ENCODE data around the gene CHMP1B.
"Not testable (repeated sequence)": the region's sequence is repeated elsewhere in the genome, so short reads cannot be mapped to it uniquely, and the experiment has no call there.

CHMP1B gene

GRCh38 chr18:11871501-11871900 lies 20.3 kb downstream of the CHMP1B start:
- no peak for DNase-seq (ENCODE audit: low read depth)

DNA sequence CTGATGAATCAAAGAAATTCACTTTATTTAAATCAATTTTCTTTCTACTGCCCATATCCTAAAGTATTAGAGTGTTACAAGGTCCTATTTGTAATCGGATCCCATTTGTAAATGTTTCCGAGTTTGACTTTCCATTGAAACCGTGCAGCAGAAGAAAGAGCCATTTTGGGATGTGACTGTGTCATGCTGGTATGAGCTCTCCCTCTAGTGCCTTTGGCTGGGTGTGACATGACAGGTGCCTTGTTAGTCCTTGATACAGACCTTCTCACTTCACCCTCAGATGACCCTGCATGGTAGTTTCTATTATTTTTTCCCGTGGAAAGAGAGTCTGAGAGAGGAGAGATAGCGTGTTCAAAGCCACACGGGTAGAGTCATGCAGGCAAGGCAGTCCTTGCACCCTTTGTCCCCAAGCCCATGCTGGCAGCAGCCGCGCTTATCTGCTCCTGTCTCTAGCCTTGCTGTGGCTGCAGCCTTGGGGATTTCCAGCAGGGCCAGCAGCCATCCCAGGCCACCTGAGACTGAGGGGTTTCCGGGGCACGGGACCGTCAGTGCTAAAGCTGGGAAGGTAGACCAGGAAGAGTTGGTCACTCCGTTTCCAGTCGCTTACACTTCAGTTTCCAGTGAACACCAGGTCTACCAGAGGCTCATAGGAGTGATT lies 21.4 kb downstream of the CHMP1B start:
- DNase-seq (ENCODE audit: low read depth), result peak; percentile 45

DNA sequence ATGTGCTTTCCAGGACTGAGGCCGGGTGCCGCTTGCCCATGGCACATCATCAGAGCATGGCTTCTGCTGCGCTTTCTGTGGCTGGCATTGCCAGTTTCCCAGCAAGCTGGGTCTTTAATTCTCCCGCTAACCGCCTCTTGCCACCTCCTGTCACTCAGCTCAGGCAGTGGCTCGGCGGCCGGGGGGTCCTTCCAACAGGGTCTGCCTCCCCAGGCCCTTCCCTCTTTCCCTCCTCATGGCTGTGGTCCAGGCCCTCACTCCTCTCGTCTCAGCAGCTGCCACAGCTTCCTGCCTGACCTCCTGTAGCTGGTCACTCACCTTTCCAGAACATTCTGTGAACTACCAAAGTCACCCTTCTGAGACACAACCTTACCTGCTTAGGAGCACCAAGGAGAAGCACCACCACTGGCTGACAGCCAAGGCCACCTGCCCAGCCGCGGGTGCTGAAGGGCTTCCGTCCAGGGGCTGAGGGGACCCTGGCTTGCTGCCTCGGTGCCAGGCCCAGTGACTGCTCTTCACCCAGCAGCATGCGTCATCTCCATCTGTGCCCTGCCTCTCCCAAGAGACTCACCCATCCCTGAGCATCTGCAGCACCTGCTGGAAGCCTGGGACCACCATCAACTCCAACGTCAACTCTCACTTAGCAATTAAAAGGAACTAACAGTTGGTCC lies 22.6 kb downstream of the CHMP1B start:
- DNase-seq (ENCODE audit: low read depth), result no peak

GRCh38 chr18:11874676-11875075 lies 23.5 kb downstream of the CHMP1B start:
- no peak for DNase-seq (ENCODE audit: low read depth)

GRCh38 chr18:11877497-11878135 lies 26.4 kb downstream of the CHMP1B start:
- no peak for DNase-seq (ENCODE audit: low read depth)

GRCh38 chr18:11880586-11881304 lies 29.5 kb downstream of the CHMP1B start:
- no peak for DNase-seq (ENCODE audit: low read depth)

- DNase-seq (ENCODE audit: low read depth), result no peak
These were observed 31.4 kb downstream of the CHMP1B start for GRCh38 chr18:11882636-11883035.

GRCh38 chr18:11883153-11883552 lies 31.9 kb downstream of the CHMP1B start:
- DNase-seq (ENCODE audit: low read depth), result no peak

DNA sequence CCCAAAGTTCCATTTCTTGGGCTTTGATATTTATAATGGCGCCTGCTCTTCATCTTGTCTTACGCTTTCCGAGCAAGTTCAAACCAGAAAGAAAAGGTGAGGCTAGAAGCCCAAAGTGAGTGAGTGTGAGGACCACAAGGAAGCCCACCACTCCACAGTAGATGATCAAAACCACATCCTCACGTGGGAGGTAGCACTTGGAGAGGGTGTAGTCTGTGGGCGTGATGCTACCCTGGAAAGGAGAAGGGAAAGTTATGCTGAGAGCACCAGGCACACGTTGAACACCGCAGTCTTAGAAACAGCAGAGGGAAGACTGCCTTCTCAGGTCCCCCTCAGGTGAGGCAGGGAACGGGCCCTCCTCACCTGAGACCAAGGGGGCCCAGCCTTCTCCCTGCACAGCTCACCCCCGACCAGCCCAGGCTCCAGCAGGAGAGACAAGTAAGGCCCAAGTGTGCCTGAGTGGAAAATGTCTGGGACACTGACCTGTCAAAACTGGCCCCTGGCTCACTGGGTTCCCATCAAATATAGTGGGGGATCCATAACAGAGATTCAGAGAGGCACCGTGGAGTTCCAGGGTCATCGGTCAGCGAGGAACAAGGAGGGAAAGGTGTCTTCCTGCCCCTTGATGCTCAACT lies 33.3 kb downstream of the CHMP1B start:
- DNase-seq (ENCODE audit: low read depth), result no peak

GRCh38 chr18:11885278-11885947 lies 34.2 kb downstream of the CHMP1B start:
- no peak for DNase-seq (ENCODE audit: low read depth)

DNA sequence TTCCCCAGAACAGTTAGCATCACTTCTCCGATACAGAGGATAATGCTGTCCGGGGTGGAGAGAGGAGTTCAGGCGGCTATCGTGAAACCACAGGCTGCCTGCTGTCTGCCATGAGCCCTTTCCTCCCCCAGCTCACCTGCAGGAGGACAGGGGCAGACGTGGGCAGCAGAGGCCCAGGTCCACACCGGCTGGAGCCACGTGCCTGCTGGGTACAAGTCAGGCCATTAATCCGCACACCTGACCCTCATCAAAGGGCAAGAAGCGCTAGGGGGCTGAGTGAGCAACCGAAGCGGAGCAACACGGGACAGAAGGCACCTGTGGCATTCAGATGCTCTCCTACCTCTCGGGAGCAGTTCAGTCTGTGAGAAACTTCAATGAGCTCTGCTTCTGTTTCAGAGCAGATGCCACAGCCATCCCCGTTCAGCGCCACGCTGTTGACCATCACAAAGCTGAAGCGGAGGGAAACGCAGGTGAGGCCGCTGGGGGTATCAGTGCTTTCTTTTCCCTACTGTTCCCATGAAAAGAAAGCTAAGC lies 35.4 kb downstream of the CHMP1B start:
- no peak for DNase-seq (ENCODE audit: low read depth)

DNA sequence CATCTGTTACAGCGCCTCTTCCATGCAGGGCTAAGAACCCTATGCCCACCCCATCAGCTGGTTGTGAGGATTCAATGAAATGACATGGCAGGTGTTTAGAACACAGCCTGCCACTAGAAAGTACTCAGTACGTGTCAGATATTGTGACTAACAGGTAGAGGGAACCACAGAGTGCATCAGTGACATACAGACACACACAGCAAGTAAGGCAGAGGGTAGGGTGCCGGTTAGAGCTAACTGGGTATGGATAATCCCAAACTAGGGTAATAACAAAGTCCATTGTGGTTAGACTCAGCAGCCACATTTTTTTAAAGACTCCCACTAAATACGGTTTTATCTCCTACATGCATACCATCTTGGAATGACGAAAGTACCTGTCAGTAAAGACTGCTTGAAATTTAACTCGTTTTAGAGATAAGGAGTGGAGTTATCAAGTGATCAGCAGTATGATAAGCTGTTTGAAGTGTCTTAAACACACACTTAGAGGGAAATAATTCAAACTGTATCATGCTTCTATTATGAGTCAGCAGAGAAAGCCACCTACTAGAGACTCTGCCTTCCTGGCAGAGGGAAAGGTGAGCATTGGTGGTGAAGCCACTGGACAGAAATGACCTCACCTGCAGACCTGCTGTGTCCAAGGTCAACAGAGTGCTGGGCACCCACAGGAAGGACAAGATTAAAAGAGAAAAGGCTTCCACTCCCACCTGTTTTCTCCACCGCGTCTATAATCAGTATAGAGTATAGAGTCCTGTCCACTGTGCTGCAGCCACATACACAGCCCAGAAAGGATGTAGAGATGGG lies 36.3 kb downstream of the CHMP1B start:
- no peak for DNase-seq (ENCODE audit: low read depth)

DNA sequence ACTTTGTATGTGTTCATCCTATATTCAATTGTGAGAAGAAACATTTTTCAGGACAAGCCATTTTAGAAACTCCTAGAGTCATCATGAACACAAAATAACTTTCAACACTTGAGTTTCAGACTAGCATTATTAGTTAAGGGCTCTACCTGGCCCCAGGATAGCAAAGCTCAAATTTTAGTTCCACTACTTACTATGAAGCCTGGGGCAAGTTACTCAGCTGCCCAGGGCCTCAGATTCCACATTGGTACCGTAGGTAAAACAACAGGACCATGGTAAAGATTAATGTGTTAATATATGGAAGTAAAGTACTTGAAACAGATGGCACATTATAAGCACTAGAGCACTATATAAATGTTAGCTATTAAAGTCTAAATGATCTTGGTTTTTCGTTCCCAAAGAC lies 37.5 kb downstream of the CHMP1B start:
- no peak for DNase-seq (ENCODE audit: low read depth)

- no peak for DNase-seq (ENCODE audit: low read depth)
These were observed 38.1 kb downstream of the CHMP1B start for GRCh38 chr18:11889284-11889683.

GRCh38 chr18:11891737-11892136 lies 40.5 kb downstream of the CHMP1B start:
- no peak for DNase-seq (ENCODE audit: low read depth)

DNA sequence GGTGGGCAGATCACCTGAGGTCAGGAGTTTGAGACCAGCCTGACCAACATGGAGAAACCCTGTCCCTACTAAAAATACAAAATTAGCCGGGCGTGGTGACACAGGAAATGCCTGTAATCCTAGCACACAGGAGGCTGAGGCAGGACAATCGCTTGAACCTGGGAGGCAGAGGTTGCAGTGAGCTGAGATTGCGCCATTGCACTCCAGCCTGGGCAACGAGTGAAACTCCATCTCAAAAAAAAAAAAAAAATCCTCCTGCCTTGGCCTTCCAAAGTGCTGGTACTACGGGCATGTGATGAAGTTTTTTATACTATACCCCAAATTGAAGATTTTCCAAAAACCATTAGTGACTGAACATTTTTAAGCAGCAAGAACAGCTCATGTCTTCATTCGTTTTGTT lies 41.2 kb downstream of the CHMP1B start:
- not testable (repeated sequence) for DNase-seq (ENCODE audit: low read depth)

- DNase-seq (ENCODE audit: low read depth), result no peak
These were observed 46.6 kb downstream of the CHMP1B start for GRCh38 chr18:11897781-11898180.

- no peak for DNase-seq (ENCODE audit: low read depth)
These were observed 47.9 kb downstream of the CHMP1B start for GRCh38 chr18:11899063-11899462.

DNA sequence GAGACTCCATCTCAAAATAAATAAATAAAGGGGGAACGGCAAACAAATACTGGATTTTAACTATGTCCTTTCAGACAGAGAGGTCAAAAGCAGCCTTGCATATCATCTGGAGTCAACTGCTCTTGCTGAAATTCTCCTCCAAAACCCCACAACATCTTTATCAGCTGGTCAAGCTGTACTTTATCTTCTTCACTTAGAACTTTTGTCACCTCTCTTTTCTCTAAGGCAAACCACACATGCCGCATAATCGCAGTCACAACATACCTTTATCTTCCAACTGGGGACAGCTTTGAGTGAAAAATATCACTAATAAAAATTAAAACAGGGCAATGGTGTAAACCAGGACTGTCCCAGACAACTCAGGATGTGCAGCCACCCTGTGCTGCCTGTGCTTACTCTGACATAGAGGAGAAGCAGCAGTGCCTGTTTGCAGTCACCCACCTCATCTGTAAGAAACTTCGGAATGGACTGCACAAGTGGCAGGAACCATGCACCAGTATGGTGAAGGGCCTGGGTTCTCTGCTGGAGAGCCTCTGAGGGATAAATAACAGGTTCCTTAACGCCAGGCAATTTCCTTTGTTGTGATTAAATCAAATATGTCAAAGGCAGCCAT lies 50.7 kb downstream of the CHMP1B start:
- DNase-seq (ENCODE audit: low read depth), result no peak
